Measurements from ENCODE around the gene C9. TPM values are rescaled to one million over a fixed set of nuclear protein-coding genes. Genes with fewer than 3 reads are reported as not detected.

Gene C9
- total RNA-seq, 1 donor from 2014 or later = not detected

- no peak overlapping the region for H3K4me3 Mint-ChIP-seq (ENCODE audit: unreplicated experiment)
These were observed 3.8 kb upstream of the C9 start for GRCh38 chr5:39368116-39368515.

GRCh38 chr5:39367711-39368110, 3.4 kb upstream of the C9 start:
- H3K4me1 Mint-ChIP-seq (ENCODE audit: low read depth) = no peaks in the 10 kb centered on the region
- DNase-seq (ENCODE audit: low spot score) = no peak
- no peak for TF ChIP-seq CTCF (IDR thresholded peaks at IDR 0.05)
- H3K4me3 Mint-ChIP-seq (ENCODE audit: unreplicated experiment) = no peak overlapping the region
- no peak overlapping the region for H3K27ac Mint-ChIP-seq (ENCODE audit: unreplicated experiment)
- peaks cover 22% of the 10 kb centered on the region for H3K36me3 Mint-ChIP-seq (ENCODE audit: low read depth)
- no peaks in the 10 kb centered on the region for H3K9me3 Mint-ChIP-seq (ENCODE audit: low read depth)
- H3K27me3 Mint-ChIP-seq (ENCODE audit: low read depth) = no peaks in the 10 kb centered on the region

More at GRCh38 chr5:39368116-39368515, 3.8 kb upstream of the C9 start:
- no peak for DNase-seq (ENCODE audit: low spot score)
- TF ChIP-seq CTCF (IDR thresholded peaks at IDR 0.05) = no peak
- H3K36me3 Mint-ChIP-seq (ENCODE audit: low read depth) = peaks cover 24% of the 10 kb centered on the region
- no peaks in the 10 kb centered on the region for H3K4me1 Mint-ChIP-seq (ENCODE audit: low read depth)
- no peaks in the 10 kb centered on the region for H3K9me3 Mint-ChIP-seq (ENCODE audit: low read depth)
- H3K27ac Mint-ChIP-seq (ENCODE audit: unreplicated experiment) = no peak overlapping the region
- no peaks in the 10 kb centered on the region for H3K27me3 Mint-ChIP-seq (ENCODE audit: low read depth)

GRCh38 chr5:39363217-39363616, 1.1 kb downstream of the C9 start:
- Mint-ChIP-seq H3K36me3 (ENCODE audit: low read depth) (no peaks in the 10 kb centered on the region), H3K4me1 (ENCODE audit: low read depth) (no peaks in the 10 kb centered on the region), H3K27me3 (ENCODE audit: low read depth) (no peaks in the 10 kb centered on the region), H3K27ac (ENCODE audit: unreplicated experiment) (no peak overlapping the region), H3K4me3 (ENCODE audit: unreplicated experiment) (no peak overlapping the region), H3K9me3 (ENCODE audit: low read depth) (peaks cover 3% of the 10 kb centered on the region)
- TF ChIP-seq CTCF (IDR thresholded peaks at IDR 0.05) = no peak
- no peak for DNase-seq (ENCODE audit: low spot score)

- H3K4me1 Mint-ChIP-seq (ENCODE audit: low read depth) = no peaks in the 10 kb centered on the region
- DNase-seq (ENCODE audit: low spot score) = no peak
- H3K9me3 Mint-ChIP-seq (ENCODE audit: low read depth) = peaks cover 4% of the 10 kb centered on the region
- H3K36me3 Mint-ChIP-seq (ENCODE audit: low read depth) = no peaks in the 10 kb centered on the region
- TF ChIP-seq CTCF (IDR thresholded peaks at IDR 0.05) = no peak
- H3K4me3 Mint-ChIP-seq (ENCODE audit: unreplicated experiment) = no peak overlapping the region
- no peaks in the 10 kb centered on the region for H3K27me3 Mint-ChIP-seq (ENCODE audit: low read depth)
- no peak overlapping the region for H3K27ac Mint-ChIP-seq (ENCODE audit: unreplicated experiment)
These were observed 1.6 kb downstream of the C9 start for GRCh38 chr5:39362646-39363045.

- Mint-ChIP-seq H3K36me3 (ENCODE audit: low read depth) (no peaks in the 10 kb centered on the region), H3K4me1 (ENCODE audit: low read depth) (no peaks in the 10 kb centered on the region), H3K9me3 (ENCODE audit: low read depth) (peaks cover 5% of the 10 kb centered on the region), H3K4me3 (ENCODE audit: unreplicated experiment) (no peak overlapping the region), H3K27me3 (ENCODE audit: low read depth) (no peaks in the 10 kb centered on the region), H3K27ac (ENCODE audit: unreplicated experiment) (no peak overlapping the region)
- DNase-seq (ENCODE audit: low spot score) = no peak
- TF ChIP-seq CTCF (IDR thresholded peaks at IDR 0.05) = no peak
These were observed 3.0 kb downstream of the C9 start for GRCh38 chr5:39361306-39361705.
